VCaP (cell line): ENCODE measurements around the gene ZBTB16.

Source experiments
- H3K27ac ChIP-seq: fragments of 450-650 bp; 2 replicates; pipeline ENCODE4 v1.5.1; 2017
- CTCF ChIP-seq: fragments of 450-650 bp; conservative IDR thresholded peaks from 2 replicates; pipeline ENCODE4 v1.5.1; 2017; ENCODE audit warnings: mild to moderate bottlenecking, moderate library complexity

The ZBTB16 gene

GRCh38 chr11:114297806-114298709 lies 238.5 kb downstream of the ZBTB16 start:
- TF ChIP-seq CTCF: no peak
- no peak overlapping the region for H3K27ac ChIP-seq

GRCh38 chr11:114298710-114299109 lies 239.2 kb downstream of the ZBTB16 start:
- TF ChIP-seq CTCF: no peak
- H3K27ac ChIP-seq: no peak overlapping the region
